Fibroblast of peridontal ligament (primary cell): ENCODE data around the gene THAP12.

Experiments
- DNase-seq: peaks from one replicate; pipeline ENCODE4 v3.0.0-alpha.2; 2010; ENCODE audit errors: extremely low read depth

The THAP12 gene

GRCh38 chr11:76302996-76303395, 77.9 kb downstream of the THAP12 start:
- DNase-seq = no peak
